ENCODE measurements around the gene SLC8A2.

DNA sequence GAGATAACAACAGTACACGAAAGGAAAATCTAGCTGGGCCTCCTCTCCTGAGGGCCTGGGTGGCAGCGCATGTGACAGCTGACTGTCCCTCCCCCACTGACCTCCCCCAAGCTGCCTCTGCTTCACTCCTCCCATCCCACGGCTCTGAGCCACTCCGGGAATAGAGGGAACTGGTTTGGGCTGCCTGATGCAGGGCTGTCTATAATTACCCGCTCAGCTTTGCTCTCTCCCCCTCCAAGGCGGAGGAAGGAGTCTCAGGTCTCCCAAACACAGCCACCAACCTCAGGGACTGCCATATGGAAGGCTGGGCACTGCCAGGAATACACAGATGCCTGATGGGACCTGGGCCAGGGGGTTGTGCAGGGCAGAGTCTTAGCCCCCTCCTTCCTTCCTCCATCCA lies 35.3 kb upstream of the SLC8A2 start:
- no peak for TF ChIP-seq POLR2A (IDR thresholded peaks at IDR 0.05; ENCODE audit: low read length)
- no peak for TF ChIP-seq GATA1 (IDR thresholded peaks at IDR 0.05; ENCODE audit: low read depth, low read length)

Measured in erythroblast (primary cell).